H4 (cell line): ENCODE data around the gene PMF1. TPM values are rescaled to one million over a fixed set of nuclear protein-coding genes. Genes with fewer than 3 reads are reported as not detected.
"Not testable (repeated sequence)": the region's sequence is repeated elsewhere in the genome, so short reads cannot be mapped to it uniquely, and the experiment has no call there.

Source experiments
- DNase-seq: peaks from one replicate; pipeline ENCODE4 v3.0.0-alpha.2; 2015; ENCODE audit warnings: low spot score
- total RNA-seq: library from RNA; depleted of rRNA; stranded (reverse); fragments of >200 nt; shearing (Covaris generic); gene quantifications from 2 replicates; pipeline ENCODE4 v1.2.3, GENCODE V29; 2014; rRNA removed

The PMF1 gene
- total RNA-seq, result 68.2 and 79.0 TPM in 2 replicates

GRCh38 chr1:156212833-156213643, at the start of gene PMF1:
TSS of gene PMF1 (plus strand) at chr1:156213007. CDS start at chr1:156213016, 9 bp downstream.
- DNase-seq, result peak; percentile 94

GRCh38 chr1:156163712-156164111, 49.1 kb upstream of the PMF1 start:
- DNase-seq, result no peak

GRCh38 chr1:156164125-156164831, 48.5 kb upstream of the PMF1 start:
- DNase-seq, result no peak

DNA sequence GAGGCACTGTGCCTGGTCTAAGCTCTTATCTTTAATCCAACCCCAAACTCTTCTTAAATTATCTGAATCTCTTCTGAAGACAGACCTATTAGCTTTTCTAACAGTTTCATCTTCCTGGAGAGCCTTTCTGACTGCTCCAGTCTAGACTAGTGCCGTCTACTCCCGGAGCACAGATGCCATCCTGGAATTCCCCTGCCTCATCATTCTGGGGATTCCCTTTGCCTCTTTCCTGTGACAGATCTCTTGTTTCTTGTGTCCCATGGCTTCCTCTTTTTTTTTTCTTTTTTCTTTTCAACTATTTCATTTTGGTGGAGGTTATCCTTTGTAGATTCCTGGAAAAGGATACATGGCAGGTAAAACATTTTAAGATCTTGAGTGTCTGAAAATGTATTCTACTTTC, 47.7 kb upstream of the PMF1 start:
- DNase-seq, result no peak

DNA sequence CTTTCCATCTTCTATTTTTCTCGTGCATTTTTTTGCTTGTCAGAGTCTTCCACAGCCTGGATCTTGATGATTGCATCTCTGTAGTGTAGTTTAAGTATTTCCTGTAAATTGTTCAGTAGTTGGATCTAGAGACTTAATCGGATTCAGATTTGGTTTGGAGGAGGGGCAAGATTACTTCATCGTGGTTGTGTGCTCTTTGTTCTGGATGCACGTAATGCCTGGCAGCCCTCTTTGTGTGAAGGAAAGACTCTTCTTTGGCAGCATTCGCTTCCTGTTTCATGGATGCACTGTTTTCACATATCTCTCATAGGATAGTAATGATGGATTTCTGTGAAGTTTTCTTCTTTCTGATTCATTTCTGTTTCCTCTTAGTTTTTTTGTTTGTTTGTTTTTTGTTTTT, 45.3 kb upstream of the PMF1 start:
- no peak for DNase-seq

GRCh38 chr1:156172696-156173470, 39.9 kb upstream of the PMF1 start:
- DNase-seq, result no peak

GRCh38 chr1:156176610-156177210, 36.1 kb upstream of the PMF1 start:
- no peak for DNase-seq

- DNase-seq, result no peak
Measured at GRCh38 chr1:156177919-156178654, 34.7 kb upstream of the PMF1 start.

- DNase-seq, result no peak
Measured at GRCh38 chr1:156180471-156180870, 32.3 kb upstream of the PMF1 start.

- not testable (repeated sequence) for DNase-seq
Measured at GRCh38 chr1:156181391-156181924, 31.3 kb upstream of the PMF1 start.

- not testable (repeated sequence) for DNase-seq
Measured at GRCh38 chr1:156182010-156182779, 30.6 kb upstream of the PMF1 start.

- DNase-seq, result not testable (repeated sequence)
Measured at GRCh38 chr1:156186347-156187177, 26.2 kb upstream of the PMF1 start.

DNA sequence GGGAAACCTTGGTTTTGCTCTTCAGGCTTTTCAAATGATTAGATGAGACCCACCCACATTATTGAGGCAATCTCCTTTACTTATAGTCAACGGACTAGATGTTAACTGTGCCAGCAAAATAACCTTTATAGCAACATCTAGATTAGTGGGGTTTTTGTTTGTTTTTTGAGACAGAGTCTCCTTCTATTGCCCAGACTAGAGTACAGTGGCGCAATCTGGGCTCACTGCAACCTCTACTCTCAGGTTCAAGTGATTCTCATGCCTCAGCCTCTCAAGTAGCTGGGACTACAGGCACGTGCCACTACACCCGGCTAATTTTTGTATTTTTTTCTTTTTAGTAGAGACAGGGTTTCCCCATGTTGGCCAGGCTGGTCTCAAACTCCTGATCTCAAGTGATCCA, 22.5 kb upstream of the PMF1 start:
- not testable (repeated sequence) for DNase-seq

- DNase-seq, result no peak
Measured at GRCh38 chr1:156191292-156191964, 21.4 kb upstream of the PMF1 start.

GRCh38 chr1:156193208-156193487, 19.7 kb upstream of the PMF1 start:
- no peak for DNase-seq

DNA sequence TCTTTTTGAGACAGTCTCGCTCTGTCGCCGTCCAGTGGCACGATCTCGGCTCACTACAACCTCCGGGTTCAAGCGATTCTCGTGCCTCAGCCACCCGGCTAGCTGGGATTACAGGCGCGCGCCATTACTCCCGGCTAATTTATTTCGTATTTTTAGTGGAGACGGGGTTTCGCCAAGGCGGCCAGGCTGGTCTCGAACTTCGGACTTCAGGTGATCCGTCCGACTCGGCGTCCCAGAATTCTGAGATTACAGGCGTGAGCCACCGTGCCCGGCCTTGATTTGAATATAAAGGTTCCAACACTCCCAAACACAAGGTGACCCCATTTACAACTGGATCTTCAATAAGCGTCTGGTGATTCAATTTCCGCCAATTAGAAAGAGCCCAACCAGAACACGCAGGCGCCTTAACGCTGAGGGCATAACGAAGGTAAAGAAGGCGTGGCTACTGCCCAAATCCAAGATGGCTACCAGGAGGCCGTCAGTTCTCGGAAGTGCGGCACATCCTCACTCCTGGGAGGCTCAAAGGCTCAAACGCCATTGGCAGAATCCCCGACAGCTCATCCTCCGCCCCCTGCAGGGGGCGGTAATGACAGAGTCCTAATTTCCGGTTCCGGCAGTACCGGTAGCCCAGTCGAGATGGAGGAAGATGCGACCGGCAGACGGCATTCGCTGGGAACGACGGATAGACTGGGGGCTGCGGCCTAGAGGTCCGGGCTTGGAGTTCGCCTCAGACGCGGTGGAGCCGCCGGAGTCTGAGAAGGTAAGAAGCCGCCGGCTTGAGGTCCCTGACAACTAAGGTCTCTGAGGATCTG, 19.1 kb upstream of the PMF1 start, which contains the start of gene SLC25A44:
SLC25A44 (plus strand) TSS at position 617 of the 812 bp plus-strand sequence. CDS start 5,744 bp downstream, outside the sequence.
- peak; percentile 99 for DNase-seq

DNA sequence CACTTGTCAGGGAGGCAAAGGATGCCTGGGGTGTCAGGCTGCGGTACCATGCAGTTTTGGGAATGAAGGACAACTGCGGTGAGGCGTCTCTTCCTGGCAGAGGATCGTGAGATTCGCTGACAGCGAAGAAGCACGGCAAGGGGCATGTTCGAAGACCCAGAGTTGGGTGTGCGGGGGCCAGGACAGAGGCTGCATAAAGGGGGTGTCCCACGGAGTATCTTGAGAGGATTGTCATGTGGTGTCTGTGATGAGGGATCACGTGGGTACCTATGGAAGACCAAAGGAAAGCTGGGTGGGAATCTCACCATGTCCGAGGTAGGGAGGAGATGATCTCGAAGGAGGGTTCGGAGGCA, 18.5 kb upstream of the PMF1 start:
- no peak for DNase-seq

GRCh38 chr1:156195853-156196252, 17.0 kb upstream of the PMF1 start:
- no peak for DNase-seq
